ENCODE results near the gene TPK1.

The TPK1 gene

DNA sequence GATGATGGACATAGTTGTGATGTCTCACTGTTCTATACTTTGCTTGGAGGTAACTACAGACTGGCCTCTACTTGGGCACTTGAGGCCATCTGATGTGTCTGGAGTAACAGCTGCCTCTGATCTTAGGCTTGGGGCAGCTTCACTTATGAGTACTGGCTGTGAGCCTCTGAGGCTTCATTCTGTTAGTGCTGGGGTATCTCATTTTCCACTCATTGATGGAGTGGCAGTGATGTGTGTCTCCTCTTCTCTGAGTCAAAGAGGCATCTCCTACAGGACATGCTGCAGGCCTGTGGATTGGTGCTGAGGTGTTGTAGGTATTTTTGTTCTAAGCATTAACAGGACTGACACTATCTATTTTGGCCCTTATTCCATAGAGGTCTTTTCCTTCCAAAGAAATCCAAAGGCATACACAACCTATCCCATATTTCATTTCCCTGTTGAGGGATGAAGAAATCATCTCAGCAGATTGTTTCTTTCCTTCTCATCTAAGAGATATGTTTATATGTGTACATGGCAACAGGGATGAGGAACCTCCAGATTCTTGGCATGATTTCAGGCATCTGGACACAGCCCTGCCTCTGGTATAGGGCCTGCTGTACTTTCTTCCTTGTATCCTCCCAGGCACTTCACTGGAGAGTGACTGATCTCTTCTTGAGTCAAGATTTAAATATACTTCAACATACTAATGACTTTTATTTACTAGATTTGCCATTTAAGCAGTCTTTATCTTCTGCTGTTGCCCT, 366.7 kb downstream of the TPK1 start:
- H3K9me3 ChIP-seq (ENCODE audit: control insufficient read depth in 2 of 2, low read length in 2 of 2) = no peaks in the 10 kb centered on the region
- no peak overlapping the region for H3K9ac ChIP-seq (ENCODE audit: low read length in 2 of 2)
- no peak overlapping the region for H3K4me3 ChIP-seq (ENCODE audit: low read length in 2 of 2)
- H3K36me3 ChIP-seq (ENCODE audit: control insufficient read depth in 2 of 2, insufficient read depth in 2 of 2, low read length in 2 of 2) = no peaks in the 10 kb centered on the region
- no peaks in the 10 kb centered on the region for H3K27me3 ChIP-seq (ENCODE audit: control insufficient read depth in 1 of 2, insufficient read depth in 2 of 2, low read length in 2 of 2)
- no peak overlapping the region for H3K27ac ChIP-seq (ENCODE audit: low read length)
- no peaks in the 10 kb centered on the region for H3K4me1 ChIP-seq (ENCODE audit: control insufficient read depth, insufficient read depth, low read length)

GRCh38 chr7:144459635-144460034, 376.2 kb downstream of the TPK1 start:
- Histone ChIP-seq H3K27me3 (ENCODE audit: control insufficient read depth in 1 of 2, insufficient read depth in 2 of 2, low read length in 2 of 2) (no peaks in the 10 kb centered on the region), H3K4me1 (ENCODE audit: control insufficient read depth, insufficient read depth, low read length) (no peaks in the 10 kb centered on the region), H3K27ac (ENCODE audit: low read length) (no peak overlapping the region), H3K4me3 (ENCODE audit: low read length in 2 of 2) (no peak overlapping the region), H3K9ac (ENCODE audit: low read length in 2 of 2) (no peak overlapping the region), H3K9me3 (ENCODE audit: control insufficient read depth in 2 of 2, low read length in 2 of 2) (peaks cover 0 to 4% of the 10 kb centered on the region in 2 donors), H3K36me3 (ENCODE audit: control insufficient read depth in 2 of 2, insufficient read depth in 2 of 2, low read length in 2 of 2) (no peaks in the 10 kb centered on the region)

DNA sequence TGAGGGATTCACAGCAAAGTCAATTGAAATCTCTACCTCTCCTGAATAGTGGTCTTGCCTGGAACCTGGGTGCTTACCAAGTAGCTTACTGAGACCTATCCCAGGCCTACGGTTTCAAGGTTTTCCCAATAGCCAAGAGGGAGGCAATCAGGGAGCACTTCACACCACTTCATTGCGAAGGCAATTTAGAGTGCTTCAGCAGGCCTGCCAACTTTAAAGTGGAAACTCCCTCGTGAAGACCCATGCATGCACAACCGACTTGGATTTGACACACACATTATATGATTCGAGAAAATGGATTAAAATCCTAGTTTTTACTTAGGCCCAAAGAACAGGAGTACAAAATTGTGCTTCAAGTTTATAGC, 380.8 kb downstream of the TPK1 start:
- Histone ChIP-seq H3K9me3 (ENCODE audit: control insufficient read depth in 2 of 2, low read length in 2 of 2) (no peaks in the 10 kb centered on the region), H3K4me3 (ENCODE audit: low read length in 2 of 2) (no peak overlapping the region), H3K9ac (ENCODE audit: low read length in 2 of 2) (no peak overlapping the region), H3K27me3 (ENCODE audit: control insufficient read depth in 1 of 2, insufficient read depth in 2 of 2, low read length in 2 of 2) (no peaks in the 10 kb centered on the region), H3K27ac (ENCODE audit: low read length) (no peak overlapping the region), H3K4me1 (ENCODE audit: control insufficient read depth, insufficient read depth, low read length) (no peaks in the 10 kb centered on the region), H3K36me3 (ENCODE audit: control insufficient read depth in 2 of 2, insufficient read depth in 2 of 2, low read length in 2 of 2) (no peaks in the 10 kb centered on the region)

DNA sequence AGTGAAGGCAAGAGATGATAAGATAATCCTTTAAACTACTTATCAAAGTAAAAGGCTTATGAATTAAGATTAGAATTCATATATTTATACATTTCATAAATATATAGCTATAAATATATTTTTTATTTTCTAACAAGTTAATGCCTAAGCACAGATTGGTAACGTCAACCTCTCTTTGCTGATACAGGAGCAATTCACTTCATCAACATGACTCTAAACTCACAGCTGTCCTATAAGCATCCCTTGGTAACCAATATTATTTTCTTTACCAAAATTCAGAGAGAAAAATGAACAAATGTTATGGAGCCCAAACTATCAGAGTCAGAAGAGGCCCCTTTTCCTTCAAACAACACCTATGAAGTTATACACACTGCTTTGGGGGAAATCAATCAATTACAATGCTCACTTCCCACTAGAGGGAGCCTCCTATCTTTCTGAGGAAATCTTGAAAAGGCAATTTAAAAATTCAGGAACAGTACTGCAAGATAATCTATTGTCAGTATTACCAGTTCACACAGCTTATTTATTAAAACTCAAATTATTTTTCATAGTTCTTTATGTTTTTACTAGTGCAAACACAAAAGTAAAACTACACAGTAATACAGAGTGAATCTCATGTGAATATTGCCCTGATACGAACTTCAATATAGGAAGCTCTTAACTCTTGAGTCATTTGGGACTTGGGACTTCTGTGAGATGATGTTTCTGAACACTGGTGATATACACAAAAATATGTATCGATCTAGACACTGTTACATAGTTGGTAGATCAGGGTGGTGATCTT, 381.4 kb downstream of the TPK1 start:
- Histone ChIP-seq H3K4me3 (ENCODE audit: low read length in 2 of 2) (no peak overlapping the region), H3K27ac (ENCODE audit: low read length) (no peak overlapping the region), H3K9me3 (ENCODE audit: control insufficient read depth in 2 of 2, low read length in 2 of 2) (no peaks in the 10 kb centered on the region), H3K9ac (ENCODE audit: low read length in 2 of 2) (no peak overlapping the region), H3K36me3 (ENCODE audit: control insufficient read depth in 2 of 2, insufficient read depth in 2 of 2, low read length in 2 of 2) (no peaks in the 10 kb centered on the region), H3K4me1 (ENCODE audit: control insufficient read depth, insufficient read depth, low read length) (no peaks in the 10 kb centered on the region), H3K27me3 (ENCODE audit: control insufficient read depth in 1 of 2, insufficient read depth in 2 of 2, low read length in 2 of 2) (no peaks in the 10 kb centered on the region)

DNA sequence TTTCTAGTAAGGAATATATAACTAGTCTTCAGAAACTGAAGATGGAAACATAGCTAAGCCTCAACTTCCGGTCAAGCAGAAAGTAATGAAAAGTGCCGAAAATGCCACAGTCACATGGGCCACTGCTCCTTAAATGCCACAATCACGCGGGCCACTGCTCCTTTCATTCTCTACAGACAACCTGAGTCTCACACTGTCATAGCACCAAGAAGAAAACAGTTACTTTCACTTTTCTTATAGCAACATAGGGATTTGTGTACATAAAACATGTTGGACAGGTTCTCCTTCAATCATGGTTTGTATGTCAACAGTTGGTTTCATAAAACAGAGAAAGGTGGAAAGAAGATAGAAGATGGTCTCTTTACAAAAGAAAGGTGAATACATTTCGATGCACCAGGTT, 383.8 kb downstream of the TPK1 start:
- H3K9me3 ChIP-seq (ENCODE audit: control insufficient read depth in 2 of 2, low read length in 2 of 2) = no peaks in the 10 kb centered on the region
- H3K4me3 ChIP-seq (ENCODE audit: low read length in 2 of 2) = no peak overlapping the region
- H3K36me3 ChIP-seq (ENCODE audit: control insufficient read depth in 2 of 2, insufficient read depth in 2 of 2, low read length in 2 of 2) = no peaks in the 10 kb centered on the region
- no peaks in the 10 kb centered on the region for H3K27me3 ChIP-seq (ENCODE audit: control insufficient read depth in 1 of 2, insufficient read depth in 2 of 2, low read length in 2 of 2)
- H3K4me1 ChIP-seq (ENCODE audit: control insufficient read depth, insufficient read depth, low read length) = no peaks in the 10 kb centered on the region
- no peak overlapping the region for H3K9ac ChIP-seq (ENCODE audit: low read length in 2 of 2)
- H3K27ac ChIP-seq (ENCODE audit: low read length) = no peak overlapping the region

DNA sequence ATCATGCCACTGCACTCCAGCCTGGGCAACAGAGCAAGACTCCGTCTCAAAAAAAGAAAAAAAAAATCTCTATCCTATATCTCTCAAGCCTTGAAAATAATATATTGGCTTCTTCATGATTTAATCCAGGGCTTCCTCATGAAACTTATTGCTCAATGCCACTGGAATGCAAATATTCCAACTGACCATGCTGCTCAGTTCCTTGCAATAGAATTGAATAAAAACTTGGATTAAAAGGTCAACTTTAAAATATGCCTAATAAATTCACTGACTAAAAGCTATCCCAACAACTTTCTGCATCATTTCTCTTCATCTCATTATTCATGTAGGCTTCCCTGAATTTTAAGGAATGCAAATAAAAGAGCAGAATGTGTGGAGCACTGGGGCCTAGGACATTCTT, 390.3 kb downstream of the TPK1 start:
- Histone ChIP-seq H3K36me3 (ENCODE audit: control insufficient read depth in 2 of 2, insufficient read depth in 2 of 2, low read length in 2 of 2) (no peaks in the 10 kb centered on the region), H3K4me3 (ENCODE audit: low read length in 2 of 2) (no peak overlapping the region), H3K9me3 (ENCODE audit: control insufficient read depth in 2 of 2, low read length in 2 of 2) (peaks cover 0 to 2% of the 10 kb centered on the region in 2 donors), H3K27me3 (ENCODE audit: control insufficient read depth in 1 of 2, insufficient read depth in 2 of 2, low read length in 2 of 2) (no peaks in the 10 kb centered on the region), H3K27ac (ENCODE audit: low read length) (no peak overlapping the region), H3K9ac (ENCODE audit: low read length in 2 of 2) (no peak overlapping the region), H3K4me1 (ENCODE audit: control insufficient read depth, insufficient read depth, low read length) (no peaks in the 10 kb centered on the region)

GRCh38 chr7:144439717-144440205, 396.1 kb downstream of the TPK1 start:
- Histone ChIP-seq H3K4me1 (ENCODE audit: control insufficient read depth, insufficient read depth, low read length) (no peaks in the 10 kb centered on the region), H3K9me3 (ENCODE audit: control insufficient read depth in 2 of 2, low read length in 2 of 2) (peaks cover 0 to 2% of the 10 kb centered on the region in 2 donors), H3K27ac (ENCODE audit: low read length) (no peak overlapping the region), H3K9ac (ENCODE audit: low read length in 2 of 2) (no peak overlapping the region), H3K27me3 (ENCODE audit: control insufficient read depth in 1 of 2, insufficient read depth in 2 of 2, low read length in 2 of 2) (no peaks in the 10 kb centered on the region), H3K36me3 (ENCODE audit: control insufficient read depth in 2 of 2, insufficient read depth in 2 of 2, low read length in 2 of 2) (no peaks in the 10 kb centered on the region), H3K4me3 (ENCODE audit: low read length in 2 of 2) (no peak overlapping the region)

DNA sequence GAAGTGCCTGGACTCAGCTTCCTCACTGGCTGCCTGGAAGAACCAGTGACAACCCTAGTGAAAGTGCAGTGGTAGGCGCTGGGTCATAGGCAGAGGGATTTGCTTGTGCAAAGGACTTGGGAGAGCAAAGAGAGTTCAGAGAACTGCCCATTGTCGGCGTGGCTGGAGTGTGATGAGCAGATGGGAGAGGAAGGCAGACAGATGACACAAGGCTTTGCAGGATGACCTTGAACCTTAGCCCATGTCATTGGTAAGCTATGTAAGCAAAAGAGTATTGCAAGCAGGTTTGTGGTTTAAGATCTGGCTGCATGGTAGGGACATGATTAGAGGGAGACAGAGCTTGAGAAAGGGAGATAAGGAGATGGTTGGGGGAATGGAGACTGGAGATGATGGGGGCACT, 397.1 kb downstream of the TPK1 start:
- H3K4me3 ChIP-seq (ENCODE audit: low read length in 2 of 2) = no peak overlapping the region
- peaks cover 0 to 2% of the 10 kb centered on the region in 2 donors for H3K9me3 ChIP-seq (ENCODE audit: control insufficient read depth in 2 of 2, low read length in 2 of 2)
- H3K9ac ChIP-seq (ENCODE audit: low read length in 2 of 2) = no peak overlapping the region
- H3K27me3 ChIP-seq (ENCODE audit: control insufficient read depth in 1 of 2, insufficient read depth in 2 of 2, low read length in 2 of 2) = no peaks in the 10 kb centered on the region
- H3K4me1 ChIP-seq (ENCODE audit: control insufficient read depth, insufficient read depth, low read length) = no peaks in the 10 kb centered on the region
- no peak overlapping the region for H3K27ac ChIP-seq (ENCODE audit: low read length)
- H3K36me3 ChIP-seq (ENCODE audit: control insufficient read depth in 2 of 2, insufficient read depth in 2 of 2, low read length in 2 of 2) = no peaks in the 10 kb centered on the region

GRCh38 chr7:144437370-144438191, 398.3 kb downstream of the TPK1 start:
- no peaks in the 10 kb centered on the region for H3K36me3 ChIP-seq (ENCODE audit: control insufficient read depth in 2 of 2, insufficient read depth in 2 of 2, low read length in 2 of 2)
- H3K4me3 ChIP-seq (ENCODE audit: low read length in 2 of 2) = no peak overlapping the region
- H3K9me3 ChIP-seq (ENCODE audit: control insufficient read depth in 2 of 2, low read length in 2 of 2) = peaks cover 0 to 2% of the 10 kb centered on the region in 2 donors
- H3K27me3 ChIP-seq (ENCODE audit: control insufficient read depth in 1 of 2, insufficient read depth in 2 of 2, low read length in 2 of 2) = no peaks in the 10 kb centered on the region
- H3K9ac ChIP-seq (ENCODE audit: low read length in 2 of 2) = no peak overlapping the region
- H3K4me1 ChIP-seq (ENCODE audit: control insufficient read depth, insufficient read depth, low read length) = no peaks in the 10 kb centered on the region
- H3K27ac ChIP-seq (ENCODE audit: low read length) = no peak overlapping the region

GRCh38 chr7:144436500-144436899, 399.4 kb downstream of the TPK1 start:
- Histone ChIP-seq H3K4me1 (ENCODE audit: control insufficient read depth, insufficient read depth, low read length) (no peaks in the 10 kb centered on the region), H3K9ac (ENCODE audit: low read length in 2 of 2) (no peak overlapping the region), H3K36me3 (ENCODE audit: control insufficient read depth in 2 of 2, insufficient read depth in 2 of 2, low read length in 2 of 2) (no peaks in the 10 kb centered on the region), H3K4me3 (ENCODE audit: low read length in 2 of 2) (no peak overlapping the region), H3K9me3 (ENCODE audit: control insufficient read depth in 2 of 2, low read length in 2 of 2) (peaks cover 0 to 2% of the 10 kb centered on the region in 2 donors), H3K27me3 (ENCODE audit: control insufficient read depth in 1 of 2, insufficient read depth in 2 of 2, low read length in 2 of 2) (no peaks in the 10 kb centered on the region), H3K27ac (ENCODE audit: low read length) (no peak overlapping the region)

Measured in stomach smooth muscle (tissue), 2 donors.